Activated B cell treated with CpG ODN at 0.5 μM for 24 hours (primary cell): ENCODE data around the gene RNF208. TPM values are rescaled to one million over a fixed set of nuclear protein-coding genes. Genes with fewer than 3 reads are reported as not detected.

ENCODE experiments used
- ATAC-seq: fragments of 200-7000 bp; cut with Tn5 transposase; one replicate; pipeline ENCODE4 v1.10.0; 2021; ENCODE audit warnings: low read depth, mild to moderate bottlenecking, moderate library complexity
- CTCF ChIA-PET: fragments of 350-600 bp; sonication (Branson Sonifier 250); formaldehyde crosslinking; loops from one replicate; lab custom pipeline; 2021; ENCODE audit warnings: antibody characterized with exemption; lab: Charles Lee
- POLR2A ChIA-PET: fragments of 350-600 bp; sonication (Branson Sonifier 250); formaldehyde crosslinking; loops from one replicate; lab custom pipeline; 2021; ENCODE audit warnings: antibody characterized with exemption; lab: Charles Lee
- DNase-seq: peaks from one replicate; pipeline ENCODE4 v3.0.0; 2022
- H3K27ac Mint-ChIP-seq: one replicate; pipeline ENCODE4 v1.8.0; 2020; ENCODE audit warnings: mixed read lengths
- H3K27me3 Mint-ChIP-seq: one replicate; pipeline ENCODE4 v1.8.0; 2021; ENCODE audit warnings: mixed read lengths
- H3K36me3 Mint-ChIP-seq: one replicate; pipeline ENCODE4 v1.8.0; 2021; ENCODE audit warnings: low read depth, mixed read lengths
- H3K4me1 Mint-ChIP-seq: one replicate; pipeline ENCODE4 v1.8.0; 2021; ENCODE audit warnings: mixed read lengths
- H3K4me3 Mint-ChIP-seq: one replicate; pipeline ENCODE4 v1.8.0; 2020; ENCODE audit warnings: mild to moderate bottlenecking, mixed read lengths
- H3K9me3 Mint-ChIP-seq: one replicate; pipeline ENCODE4 v1.8.0; 2020; ENCODE audit warnings: mixed read lengths
- intact Hi-C: fragments of 100-400 bp; cut with micrococcal nuclease; formaldehyde crosslinking; loops from one replicate; pipeline ENCODE4 v1.15.1; 2024
- total RNA-seq: library from RNA; stranded (reverse); gene quantifications from 2 replicates; pipeline ENCODE4 v1.2.3, GENCODE V29; 2022
- TF ChIP-seq, protein P1 (sequence below): fragments of 200-600 bp; IDR thresholded peaks from one replicate; pipeline ENCODE4 v1.8.0; 2022; ENCODE audit warnings: antibody characterized with exemption, mild to moderate bottlenecking

Gene RNF208
- total RNA-seq, 1 donor from 2014 or later = 1.1 TPM

DNA sequence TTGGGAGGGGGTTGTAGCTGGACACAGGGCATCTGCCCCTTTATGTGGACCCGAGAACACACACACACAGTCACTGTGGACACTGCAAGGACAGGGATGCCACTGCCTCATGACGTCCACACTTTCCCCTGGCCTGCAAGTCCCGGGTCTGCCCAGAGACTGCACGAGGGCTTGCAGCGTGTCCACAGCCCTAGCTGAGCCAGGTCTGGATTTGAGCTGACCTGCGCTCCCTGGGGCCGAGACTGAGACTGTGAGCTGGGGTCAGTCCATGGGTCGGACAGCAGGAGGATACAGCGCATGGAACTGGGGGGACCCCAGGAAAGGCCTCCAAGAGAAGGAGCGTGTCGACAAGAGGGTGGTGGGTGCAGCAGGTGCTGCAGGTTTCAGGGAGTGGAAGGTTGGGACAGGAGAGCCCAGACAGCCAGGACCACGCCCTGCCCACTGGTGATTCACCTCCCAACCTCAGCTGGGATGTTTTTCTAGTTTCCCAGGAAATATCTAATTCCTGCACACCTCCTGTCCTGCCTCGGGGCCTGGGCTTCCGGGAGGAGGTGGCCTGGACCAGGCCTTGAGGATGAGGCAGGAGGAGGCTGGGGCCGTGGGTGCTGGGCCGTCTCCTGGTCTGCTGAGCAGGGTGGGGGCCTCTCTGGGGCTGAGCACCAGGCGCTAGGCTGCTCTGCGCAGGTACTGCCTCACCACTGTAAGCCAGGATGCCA, 4.5 kb upstream of the RNF208 start:
- CTCF ChIA-PET = interaction anchor here (1.1 to 4.1 kb wide), 10 partner anchors 22 to 191 kb away, joined by 3 to 21 read pairs (median 8); partner anchors contain the start of genes ANAPC2, DPP7, NDOR1 and NPDC1
- intact Hi-C loops = loop anchor here (1.0 to 10.0 kb wide), 5 partner anchors 37 to 342 kb away; partner anchors contain the start of genes C8G, FBXW5, NPDC1 and TRAF2
- no peak overlapping the region for H3K4me3 Mint-ChIP-seq
- H3K27ac Mint-ChIP-seq = peak overlapping the region; percentile 35
- H3K27me3 Mint-ChIP-seq = peaks cover 2% of the 10 kb centered on the region
- POLR2A ChIA-PET = interaction anchor here (0.8 to 1.9 kb wide), 7 partner anchors 10 to 180 kb away, joined by 3 to 10 read pairs (median 4); partner anchors contain the start of genes ANAPC2, NDOR1, NPDC1 and SSNA1
- peaks cover 18% of the 10 kb centered on the region for H3K4me1 Mint-ChIP-seq
- no peaks in the 10 kb centered on the region for H3K36me3 Mint-ChIP-seq
- ATAC-seq = no peak
- TF ChIP-seq, protein P1, sequence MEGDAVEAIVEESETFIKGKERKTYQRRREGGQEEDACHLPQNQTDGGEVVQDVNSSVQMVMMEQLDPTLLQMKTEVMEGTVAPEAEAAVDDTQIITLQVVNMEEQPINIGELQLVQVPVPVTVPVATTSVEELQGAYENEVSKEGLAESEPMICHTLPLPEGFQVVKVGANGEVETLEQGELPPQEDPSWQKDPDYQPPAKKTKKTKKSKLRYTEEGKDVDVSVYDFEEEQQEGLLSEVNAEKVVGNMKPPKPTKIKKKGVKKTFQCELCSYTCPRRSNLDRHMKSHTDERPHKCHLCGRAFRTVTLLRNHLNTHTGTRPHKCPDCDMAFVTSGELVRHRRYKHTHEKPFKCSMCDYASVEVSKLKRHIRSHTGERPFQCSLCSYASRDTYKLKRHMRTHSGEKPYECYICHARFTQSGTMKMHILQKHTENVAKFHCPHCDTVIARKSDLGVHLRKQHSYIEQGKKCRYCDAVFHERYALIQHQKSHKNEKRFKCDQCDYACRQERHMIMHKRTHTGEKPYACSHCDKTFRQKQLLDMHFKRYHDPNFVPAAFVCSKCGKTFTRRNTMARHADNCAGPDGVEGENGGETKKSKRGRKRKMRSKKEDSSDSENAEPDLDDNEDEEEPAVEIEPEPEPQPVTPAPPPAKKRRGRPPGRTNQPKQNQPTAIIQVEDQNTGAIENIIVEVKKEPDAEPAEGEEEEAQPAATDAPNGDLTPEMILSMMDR = no peak
- no peak for DNase-seq
- H3K9me3 Mint-ChIP-seq = no peaks in the 10 kb centered on the region

DNA sequence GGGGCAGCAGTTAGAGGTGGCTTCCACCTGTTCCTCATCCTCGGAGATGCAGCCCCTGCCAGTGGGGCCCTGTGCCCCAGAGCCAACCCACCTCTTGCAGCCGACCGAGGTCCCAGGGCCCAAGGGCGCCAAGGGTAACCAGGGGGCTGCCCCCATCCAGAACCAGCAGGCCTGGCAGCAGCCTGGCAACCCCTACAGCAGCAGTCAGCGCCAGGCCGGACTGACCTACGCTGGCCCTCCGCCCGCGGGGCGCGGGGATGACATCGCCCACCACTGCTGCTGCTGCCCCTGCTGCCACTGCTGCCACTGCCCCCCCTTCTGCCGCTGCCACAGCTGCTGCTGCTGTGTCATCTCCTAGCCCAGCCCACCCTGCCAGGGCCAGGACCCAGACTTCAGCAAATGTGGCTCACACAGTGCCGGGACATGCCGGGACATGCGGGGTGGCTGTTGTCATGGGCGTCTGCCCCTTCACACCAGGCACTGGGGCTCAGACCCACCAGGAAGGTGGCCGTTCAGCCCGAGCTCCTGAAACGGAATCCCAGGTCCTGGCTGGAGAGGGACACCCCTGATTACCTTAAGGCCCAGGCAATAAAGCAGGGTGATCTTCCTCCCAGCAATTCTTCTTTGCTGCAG, 3.8 kb upstream of the RNF208 start:
- intact Hi-C loops = loop anchor here (10.0 kb wide), 2 partner anchors 281 to 341 kb away; partner anchors contain the start of genes C8G, FBXW5 and TRAF2
- Mint-ChIP-seq H3K4me3 (no peak overlapping the region), H3K9me3 (no peaks in the 10 kb centered on the region), H3K27ac (no peak overlapping the region), H3K4me1 (peaks cover 19% of the 10 kb centered on the region), H3K27me3 (peaks cover 2% of the 10 kb centered on the region), H3K36me3 (no peaks in the 10 kb centered on the region)
- no peak for DNase-seq
- ATAC-seq = no peak
- TF ChIP-seq, protein P1 = no peak
- CTCF ChIA-PET = interaction anchor here (1.1 to 4.1 kb wide), 7 partner anchors 21 to 191 kb away, joined by 3 to 21 read pairs (median 10); partner anchors contain the start of genes ANAPC2, NDOR1, NPDC1 and SSNA1
- POLR2A ChIA-PET = interaction anchor here (0.5 to 1.5 kb wide), 6 partner anchors 11 to 103 kb away, joined by 3 to 8 read pairs (median 4); partner anchors contain the start of genes TPRN and TUBB4B

DNA sequence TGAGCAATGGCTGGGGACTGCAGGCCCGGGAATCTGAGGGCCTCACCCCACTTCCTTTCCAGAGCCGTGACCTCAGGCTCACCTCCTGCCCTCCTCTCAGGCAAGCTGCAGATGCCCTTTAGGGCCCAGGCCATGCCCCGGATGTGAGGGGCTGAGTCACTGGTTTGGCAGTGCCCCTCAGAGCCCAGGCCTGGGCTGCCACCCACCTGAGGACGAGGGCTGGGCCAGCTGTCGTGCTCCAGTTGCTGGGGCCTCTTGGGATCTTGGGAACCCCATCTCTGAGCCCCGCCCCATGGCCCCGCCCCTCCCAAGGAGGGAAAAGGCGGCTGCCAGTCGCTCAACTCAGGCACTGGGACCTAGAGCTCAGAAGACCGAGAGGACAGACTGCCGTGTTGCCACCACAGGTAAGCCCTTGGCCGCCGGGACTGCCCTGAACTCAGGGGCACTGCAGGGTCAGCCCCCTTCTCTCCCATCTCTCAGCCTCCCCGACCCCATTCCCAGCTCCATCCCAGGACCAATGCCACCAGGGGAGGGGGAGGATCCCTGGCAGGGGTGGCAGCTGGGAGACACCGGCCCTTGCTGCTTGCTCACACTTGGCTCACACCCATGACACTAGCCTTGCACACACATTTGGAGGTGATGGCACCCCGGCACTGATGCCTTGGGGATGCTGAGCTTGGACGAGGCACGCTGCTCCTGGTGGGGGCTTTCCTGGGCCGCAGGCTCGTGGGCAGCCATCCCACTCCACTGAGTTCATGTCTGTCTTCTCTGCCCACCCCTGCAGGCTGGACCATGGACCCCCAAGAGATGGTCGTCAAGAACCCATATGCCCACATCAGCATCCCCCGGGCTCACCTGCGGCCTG, 3.0 kb upstream of the RNF208 start, which contains the start of gene CYSRT1:
Gene CYSRT1 (plus strand): TSS at position 345 of the 865 bp plus-strand sequence. CDS start 448 bp downstream, at position 793.
- Mint-ChIP-seq H3K27ac (peak within 1 kb of the TSS; percentile 73), H3K9me3 (no peaks in the 10 kb centered on the region), H3K36me3 (no peaks in the 10 kb centered on the region), H3K27me3 (peaks cover 2% of the 10 kb centered on the region), H3K4me3 (peak within 1 kb of the TSS; percentile 83), H3K4me1 (peaks cover 20% of the 10 kb centered on the region)
- DNase-seq (no peak), ATAC-seq (no peak)
- ChIA-PET CTCF (interaction anchor here (4.1 kb wide), 1 partner anchor 178 kb away, joined by 21 read pairs; the partner anchor contains the start of gene NPDC1), POLR2A (interaction anchor here (0.5 to 4.1 kb wide), 4 partner anchors 16 to 62 kb away, joined by 3 to 40 read pairs (median 6); partner anchors contain the start of genes ANAPC2, SSNA1 and TUBB4B)
- TF ChIP-seq, protein P1 = no peak
- intact Hi-C loops = loop anchor here (10.0 kb wide), 2 partner anchors 280 to 340 kb away; partner anchors contain the start of genes C8G, FBXW5 and TRAF2

DNA sequence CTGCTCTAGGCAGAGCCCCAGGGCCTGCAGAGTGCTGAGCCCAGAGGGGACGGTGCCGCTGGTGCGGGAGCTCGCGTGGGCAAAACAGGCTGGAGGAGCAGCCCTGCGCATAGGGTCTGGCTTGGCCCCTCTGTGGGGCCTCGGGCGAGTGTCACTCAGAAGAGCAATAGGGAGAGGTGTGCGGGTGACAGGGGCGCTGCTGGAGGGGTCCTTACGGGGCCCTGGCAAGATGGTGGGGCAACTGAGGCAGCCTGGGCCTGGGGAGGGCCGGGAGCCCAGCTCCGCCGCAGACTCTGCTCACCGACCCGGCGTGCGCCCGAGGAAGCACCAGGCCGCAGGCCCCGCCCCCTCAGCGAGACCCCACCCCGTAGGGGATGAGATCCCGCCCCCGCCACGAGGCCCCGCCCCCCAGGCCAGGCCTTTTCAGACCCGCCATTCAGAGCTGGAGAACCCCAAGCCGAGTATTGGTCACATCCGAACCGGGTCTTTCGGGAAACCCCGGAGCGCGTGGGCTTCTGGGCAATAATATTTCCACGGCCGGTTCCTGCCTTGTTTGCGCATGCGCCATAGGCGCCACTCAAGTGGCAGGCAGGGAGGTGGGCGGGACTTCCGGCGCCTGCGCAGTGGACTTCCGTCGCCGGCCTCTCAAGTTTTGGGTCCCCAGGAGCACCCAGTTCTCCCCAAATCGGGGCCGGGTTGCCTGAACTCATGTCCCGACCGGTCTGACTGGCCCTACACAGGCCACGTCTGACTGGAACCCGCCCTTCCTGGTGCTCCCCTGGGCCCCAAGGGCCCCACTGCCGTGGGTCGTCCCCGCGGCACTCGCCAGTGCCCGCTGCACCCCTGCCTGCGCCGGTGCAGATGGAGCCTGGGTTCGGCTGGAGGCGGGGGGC, 1.3 kb upstream of the RNF208 start:
- intact Hi-C loops = loop anchor here (1.0 to 10.0 kb wide), 10 partner anchors 18 to 433 kb away; partner anchors contain the start of genes ANAPC2, C8G, FBXW5 and NDOR1
- POLR2A ChIA-PET = interaction anchor here (0.6 to 4.1 kb wide), 39 partner anchors 9 to 522 kb away, joined by 3 to 53 read pairs (median 5); partner anchors contain the start of genes ANAPC2, MAN1B1, NDOR1 and NPDC1
- peak overlapping the region; percentile 73 for H3K27ac Mint-ChIP-seq
- TF ChIP-seq, protein P1 = no peak
- ATAC-seq = peak; percentile 93
- no peaks in the 10 kb centered on the region for H3K36me3 Mint-ChIP-seq
- H3K27me3 Mint-ChIP-seq = peaks cover 2% of the 10 kb centered on the region
- no peaks in the 10 kb centered on the region for H3K9me3 Mint-ChIP-seq
- peak overlapping the region; percentile 83 for H3K4me3 Mint-ChIP-seq
- CTCF ChIA-PET = interaction anchor here (0.6 to 2.2 kb wide), 6 partner anchors 11 to 177 kb away, joined by 3 to 10 read pairs (median 3); partner anchors contain the start of genes MAN1B1 and NPDC1
- peaks cover 20% of the 10 kb centered on the region for H3K4me1 Mint-ChIP-seq
- peak; percentile 97 for DNase-seq
